Caco-2 (cell line): Measurements from ENCODE around the gene XIRP1. TPM values are rescaled to one million over a fixed set of nuclear protein-coding genes. Genes with fewer than 3 reads are reported as not detected.

ENCODE experiments used
- BruUV-seq: library from RNA; stranded (reverse); fragments of 400-500 nt; replicated peaks from 2 replicates; lab custom pipeline; 2021; lab: Mats Ljungman, UMichigan
- CTCF ChIA-PET: fragments of 300-600 bp; sonication (Branson Sonifier 250); formaldehyde crosslinking; loops from one replicate; lab custom pipeline; 2022; ENCODE audit warnings: antibody characterized with exemption; lab: Charles Lee
- POLR2A ChIA-PET: fragments of 300-600 bp; sonication (Branson Sonifier 250); formaldehyde crosslinking; loops from one replicate; lab custom pipeline; 2022; ENCODE audit warnings: antibody characterized with exemption; lab: Charles Lee
- DNase-seq, 2 experiments: peaks; one replicate each; pipeline versions ENCODE4 v3.0.0 to v3.0.0-alpha.2; 2020 to 2022
- H3K27me3 ChIP-seq: replicated peaks from 2 replicates; pipeline ENCODE4 v1.6.0; 2011; ENCODE audit warnings: low read length; ENCODE audit not compliant: control insufficient read depth, insufficient read depth
- H3K36me3 ChIP-seq: 2 replicates; pipeline ENCODE4 v1.5.1; 2011; ENCODE audit warnings: low read length; ENCODE audit not compliant: control insufficient read depth, insufficient read depth
- H3K4me1 ChIP-seq: fragments of 250-450 bp; sonication (Bioruptor Pico); 2 replicates; pipeline ENCODE4 v1.5.1; 2020; ENCODE audit warnings: mild to moderate bottlenecking
- H3K4me3 ChIP-seq: 2 replicates; pipeline ENCODE4 v1.5.1; 2011; ENCODE audit warnings: low read depth, mild to moderate bottlenecking, control low read depth, low read length
- H3K9me3 ChIP-seq: fragments of 250-450 bp; sonication (Bioruptor Pico); 2 replicates; pipeline ENCODE4 v1.5.1; 2020; ENCODE audit warnings: mild to moderate bottlenecking, moderate library complexity
- H3K27ac Mint-ChIP-seq: one replicate; pipeline ENCODE4 v1.8.0; 2022; ENCODE audit warnings: mixed read lengths; ENCODE audit not compliant: unreplicated experiment
- H3K27me3 Mint-ChIP-seq: one replicate; pipeline ENCODE4 v1.8.0; 2022; ENCODE audit warnings: mixed read lengths; ENCODE audit not compliant: insufficient read depth, unreplicated experiment
- H3K36me3 Mint-ChIP-seq: one replicate; pipeline ENCODE4 v1.8.0; 2022; ENCODE audit warnings: mild to moderate bottlenecking, mixed read lengths; ENCODE audit not compliant: insufficient read depth, unreplicated experiment
- H3K4me1 Mint-ChIP-seq: one replicate; pipeline ENCODE4 v1.8.0; 2022; ENCODE audit warnings: low read depth, mixed read lengths; ENCODE audit not compliant: unreplicated experiment
- H3K4me3 Mint-ChIP-seq: one replicate; pipeline ENCODE4 v1.8.0; 2022; ENCODE audit warnings: mild to moderate bottlenecking, moderate library complexity, mixed read lengths; ENCODE audit not compliant: unreplicated experiment
- H3K9me3 Mint-ChIP-seq: one replicate; pipeline ENCODE4 v1.8.0; 2022; ENCODE audit warnings: mixed read lengths; ENCODE audit not compliant: unreplicated experiment
- CTCF ChIP-seq, 2 experiments: fragments of 200-600 bp in 1 of 2; IDR thresholded peaks; 1 replicate in 1 of 2; 2 replicates in 1 of 2; pipeline versions ENCODE4 v1.5.1 to v1.8.0; 2011 to 2022; ENCODE audit warnings: antibody characterized with exemption in 1 of 2, control low read depth in 1 of 2, inconsistent platforms in 1 of 2, low read depth in 1 of 2, low read length in 1 of 2, mild to moderate bottlenecking in 1 of 2, moderate library complexity in 1 of 2; ENCODE audit not compliant: insufficient read depth in 1 of 2, severe bottlenecking in 1 of 2, unreplicated experiment in 1 of 2
- intact Hi-C: fragments of 100-400 bp; cut with micrococcal nuclease; formaldehyde crosslinking; loops from one replicate; pipeline ENCODE4 v1.10.0; 2022; ENCODE audit not compliant: unreplicated experiment
- total RNA-seq: library from RNA; stranded (reverse); gene quantifications from 2 replicates; pipeline ENCODE4 v1.2.3, GENCODE V29; 2022

The XIRP1 gene
- total RNA-seq, 1 experiment from 2014 or later: not detected

- H3K4me1 Mint-ChIP-seq: peaks cover 18% of the 10 kb centered on the region
- peak; percentile 23 to 61 for DNase-seq
- H3K36me3 Mint-ChIP-seq: no peaks in the 10 kb centered on the region
- no peaks in the 10 kb centered on the region for H3K9me3 Mint-ChIP-seq
- H3K4me3 Mint-ChIP-seq: no peak overlapping the region
- POLR2A ChIA-PET: interaction anchor here (0.6 kb wide), 2 partner anchors 48 to 216 kb away, joined by 3 to 8 read pairs; no protein-coding TSS in a partner anchor
- no TSS peak for BruUV-seq
- TF ChIP-seq CTCF (IDR thresholded peaks at IDR 0.05; ENCODE audit: insufficient read depth in 1 of 2, low read depth in 1 of 2, low read length in 1 of 2, severe bottlenecking in 1 of 2, unreplicated experiment in 1 of 2): no peak
- H3K9me3 ChIP-seq: no peaks in the 10 kb centered on the region
- peaks cover 3% of the 10 kb centered on the region for H3K27me3 Mint-ChIP-seq
- peak overlapping the region; percentile 22 for H3K27ac Mint-ChIP-seq
- H3K27me3 ChIP-seq: no peaks in the 10 kb centered on the region
- H3K4me1 ChIP-seq: peaks cover 26% of the 10 kb centered on the region
- CTCF ChIA-PET: interaction anchor here (0.7 to 5.0 kb wide), 6 partner anchors 11 to 187 kb away, joined by 3 to 132 read pairs (median 7); no protein-coding TSS in a partner anchor
- no peak overlapping the region for H3K4me3 ChIP-seq
- intact Hi-C loops: no loop called here
- no peaks in the 10 kb centered on the region for H3K36me3 ChIP-seq
These were observed 1.3 kb downstream of the XIRP1 start for GRCh38 chr3:39191111-39191510.

GRCh38 chr3:39190281-39191025 lies 1.9 kb downstream of the XIRP1 start:
- intact Hi-C loops: loop anchor here (1.0 kb wide), 3 partner anchors 64 to 188 kb away; no protein-coding TSS in a partner anchor
- peak in 1 of 2 experiments; percentile 55 for DNase-seq
- ChIA-PET POLR2A (no interaction called here), CTCF (interaction anchor here (0.7 to 5.0 kb wide), 8 partner anchors 12 to 188 kb away, joined by 3 to 132 read pairs (median 7); partner anchors contain the start of genes GORASP1 and TTC21A)
- no peaks in the 10 kb centered on the region for H3K27me3 ChIP-seq
- no TSS peak for BruUV-seq
- no peak overlapping the region for H3K4me3 ChIP-seq
- Mint-ChIP-seq H3K4me1 (peaks cover 13% of the 10 kb centered on the region), H3K36me3 (no peaks in the 10 kb centered on the region), H3K27ac (peak overlapping the region; percentile 22), H3K27me3 (no peaks in the 10 kb centered on the region), H3K9me3 (no peaks in the 10 kb centered on the region), H3K4me3 (no peak overlapping the region)
- no peaks in the 10 kb centered on the region for H3K36me3 ChIP-seq
- H3K9me3 ChIP-seq: no peaks in the 10 kb centered on the region
- H3K4me1 ChIP-seq: peaks cover 26% of the 10 kb centered on the region
- no peak for TF ChIP-seq CTCF (IDR thresholded peaks at IDR 0.05; ENCODE audit: insufficient read depth in 1 of 2, low read depth in 1 of 2, low read length in 1 of 2, severe bottlenecking in 1 of 2, unreplicated experiment in 1 of 2)

GRCh38 chr3:39189959-39190269 lies 2.5 kb downstream of the XIRP1 start:
- Histone ChIP-seq H3K9me3 (no peaks in the 10 kb centered on the region), H3K36me3 (no peaks in the 10 kb centered on the region), H3K4me1 (peaks cover 26% of the 10 kb centered on the region), H3K27me3 (no peaks in the 10 kb centered on the region), H3K4me3 (no peak overlapping the region)
- Mint-ChIP-seq H3K27me3 (no peaks in the 10 kb centered on the region), H3K9me3 (no peaks in the 10 kb centered on the region), H3K36me3 (no peaks in the 10 kb centered on the region), H3K27ac (peak overlapping the region; percentile 22), H3K4me3 (no peak overlapping the region), H3K4me1 (peaks cover 13% of the 10 kb centered on the region)
- POLR2A ChIA-PET: no interaction called here
- TF ChIP-seq CTCF (IDR thresholded peaks at IDR 0.05; ENCODE audit: insufficient read depth in 1 of 2, low read depth in 1 of 2, low read length in 1 of 2, severe bottlenecking in 1 of 2, unreplicated experiment in 1 of 2): peak; percentile 79 to 85
- no TSS peak for BruUV-seq
- CTCF ChIA-PET: interaction anchor here (0.7 to 5.0 kb wide), 6 partner anchors 63 to 188 kb away, joined by 3 to 132 read pairs (median 10); partner anchors contain the start of genes GORASP1 and TTC21A
- DNase-seq: peak; percentile 70 to 75
- intact Hi-C loops: loop anchor here (1.0 kb wide), 3 partner anchors 64 to 188 kb away; no protein-coding TSS in a partner anchor
